HG03095 (cell line): ENCODE measurements around the gene ARHGAP45.
A peak's percentile ranks its signal among the peaks of the same experiment; 100 is the strongest.

ENCODE experiments used
- ATAC-seq: cut with Tn5 transposase; IDR thresholded peaks from one replicate; pipeline ENCODE4 v1.9.1; 2021; ENCODE audit warnings: moderate library complexity; ENCODE audit not compliant: unreplicated experiment

ARHGAP45 gene

DNA sequence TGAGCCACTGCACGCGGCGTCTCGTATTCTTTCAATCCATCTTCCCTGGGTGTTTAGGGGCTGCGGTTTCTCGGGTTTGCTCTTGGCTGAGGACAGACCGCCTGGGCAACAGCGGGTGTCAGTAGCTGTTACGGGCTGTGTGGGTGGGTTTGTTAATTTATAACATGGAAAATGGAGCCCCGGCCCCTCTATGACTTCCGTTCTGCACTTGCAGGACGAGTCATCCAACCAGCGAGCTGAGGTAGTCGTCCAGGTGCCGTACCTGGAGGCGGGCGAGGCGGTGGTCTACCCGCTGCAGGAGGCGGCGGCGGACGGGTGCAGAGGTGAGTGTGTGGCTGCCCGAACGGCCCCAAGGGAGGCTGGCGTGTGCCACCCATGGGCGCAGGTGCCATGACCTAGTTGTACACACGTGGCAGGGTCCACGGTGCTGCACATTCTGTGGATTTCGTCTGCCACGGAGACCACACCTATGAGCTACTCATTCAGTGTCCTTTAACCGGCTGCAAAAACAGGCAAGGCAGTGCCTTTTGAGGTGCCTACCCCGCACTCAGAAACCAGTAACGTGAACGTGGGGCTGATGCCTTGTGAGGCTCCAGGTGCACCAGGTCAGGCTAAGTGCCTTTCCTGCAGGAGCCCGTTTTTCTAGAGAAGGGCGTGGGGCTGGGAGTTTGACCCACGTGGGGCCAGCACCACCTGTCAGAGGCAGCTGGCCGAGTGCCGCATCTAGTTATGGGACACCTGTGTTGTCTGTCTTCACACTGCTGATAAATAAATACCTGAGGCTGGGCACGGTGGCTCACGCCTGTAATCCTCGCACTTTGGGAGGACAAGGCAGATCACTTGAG is 17.3 kb downstream of the ARHGAP45 start:
- ATAC-seq, result no peak

- no peak for ATAC-seq
These were observed 18.2 kb downstream of the ARHGAP45 start for GRCh38 chr19:1085053-1085658.

- ATAC-seq, result no peak
These were observed 18.9 kb downstream of the ARHGAP45 start for GRCh38 chr19:1085676-1086442.

GRCh38 chr19:1086613-1087012 is 19.6 kb downstream of the ARHGAP45 start:
- ATAC-seq, result no peak

DNA sequence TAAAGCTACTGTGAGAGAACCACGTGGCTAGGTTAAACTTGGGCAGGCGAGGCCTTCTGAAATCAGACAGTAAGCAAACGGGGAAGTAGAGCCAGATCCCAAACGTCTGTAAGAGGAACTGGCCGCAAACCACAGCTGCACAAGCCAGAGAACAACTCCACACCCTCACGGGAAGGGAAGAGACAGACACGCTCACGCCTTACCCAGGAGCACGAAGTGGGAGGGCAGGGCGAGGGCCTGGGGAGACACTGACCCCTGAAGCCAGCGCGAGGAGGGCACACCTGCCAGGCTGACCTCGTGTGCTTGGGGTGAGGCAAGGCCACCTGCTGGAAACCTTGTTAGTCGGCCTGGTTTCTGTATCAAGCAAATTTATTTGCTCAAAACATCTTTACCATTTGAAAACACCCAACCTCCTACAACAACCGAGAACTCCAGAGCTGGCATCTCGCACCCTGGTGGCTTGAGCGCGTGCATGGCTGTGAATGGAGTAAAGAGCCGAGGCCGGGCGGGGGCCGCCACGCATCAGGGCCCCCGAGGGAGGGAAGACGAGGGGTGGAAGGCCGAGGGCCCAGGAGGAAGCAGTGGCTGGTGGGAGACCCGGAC is 20.9 kb downstream of the ARHGAP45 start:
- ATAC-seq, result no peak

DNA sequence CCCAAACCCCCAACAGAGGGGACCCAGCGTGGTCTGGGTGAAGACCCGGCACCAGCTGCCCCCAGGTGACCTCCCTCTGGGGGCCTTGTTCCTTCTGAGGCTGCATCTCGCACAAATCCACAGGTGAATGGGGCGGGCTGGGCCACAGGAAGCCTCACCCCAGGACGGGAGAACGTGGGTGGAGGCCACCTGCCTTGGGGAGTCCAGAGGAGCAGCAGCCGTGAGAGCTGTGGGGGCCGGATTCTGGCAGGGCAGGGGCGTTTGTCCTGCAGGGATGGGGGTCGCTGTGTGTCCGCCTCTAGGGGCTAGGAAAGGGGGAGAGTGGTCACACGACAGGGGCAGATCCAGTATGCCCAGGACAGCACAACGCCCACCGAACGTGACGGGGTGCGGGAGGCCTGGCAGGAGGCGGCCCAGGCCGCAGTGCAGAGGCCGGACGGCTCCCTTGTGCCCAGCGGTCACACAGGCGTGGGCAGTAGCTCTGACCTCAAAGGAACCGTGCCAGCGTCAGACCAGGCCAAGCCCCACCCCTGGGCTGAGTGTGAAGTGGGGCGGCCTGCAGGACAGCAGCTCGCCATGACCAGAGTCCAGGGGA is 21.5 kb downstream of the ARHGAP45 start:
- no peak for ATAC-seq

GRCh38 chr19:1089126-1089771 is 22.3 kb downstream of the ARHGAP45 start:
- ATAC-seq, result no peak

GRCh38 chr19:1089891-1090290 is 22.9 kb downstream of the ARHGAP45 start:
- ATAC-seq, result no peak

GRCh38 chr19:1090731-1091543 is 24.0 kb downstream of the ARHGAP45 start:
- ATAC-seq, result no peak

GRCh38 chr19:1091544-1092175 is 24.7 kb downstream of the ARHGAP45 start:
- no peak for ATAC-seq

- no peak for ATAC-seq
These were observed 26.4 kb downstream of the ARHGAP45 start for GRCh38 chr19:1093330-1093729.

DNA sequence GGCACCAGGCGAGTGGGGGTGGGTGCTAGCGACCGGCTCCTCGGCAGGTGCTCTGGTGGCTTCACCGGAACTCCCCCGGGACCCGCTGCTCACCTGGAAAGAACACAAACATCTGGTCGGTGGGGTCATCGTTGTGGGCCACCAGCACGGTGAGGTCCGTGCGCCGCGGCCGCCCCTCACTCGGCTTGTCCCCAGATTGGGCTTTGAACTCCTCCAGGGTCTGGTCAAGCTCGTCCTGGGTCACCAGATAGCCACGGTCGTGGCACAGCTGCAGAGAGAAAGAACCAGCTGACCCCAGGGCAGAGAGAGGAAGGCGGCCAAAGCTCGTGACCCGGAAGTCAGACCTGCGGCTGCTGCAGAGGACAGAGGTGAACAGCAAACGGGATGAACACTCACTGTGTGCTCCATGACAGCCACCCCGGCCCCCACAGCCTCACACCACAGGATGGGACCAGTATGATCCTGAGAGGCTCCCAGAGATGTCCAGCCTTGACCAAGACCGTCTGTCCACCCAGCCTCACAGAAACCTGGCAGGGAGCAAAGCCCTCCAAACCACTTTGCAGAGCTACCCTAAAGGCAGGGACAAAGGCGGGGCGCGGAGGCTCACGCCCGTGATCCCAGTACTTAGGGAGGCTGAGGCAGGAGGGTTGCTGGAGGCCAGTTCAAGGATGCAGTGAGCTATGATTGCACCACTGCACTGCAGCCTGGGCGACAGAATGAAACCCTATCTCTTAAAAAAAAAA is 27.0 kb downstream of the ARHGAP45 start:
- ATAC-seq, result no peak

- ATAC-seq, result no peak
These were observed 27.6 kb downstream of the ARHGAP45 start for GRCh38 chr19:1094655-1094977.

- peak; percentile 62 for ATAC-seq
These were observed 28.2 kb downstream of the ARHGAP45 start, which contains the start of gene POLR2E for GRCh38 chr19:1094978-1095701. TSS of gene POLR2E (minus strand) at chr19:1095375. CDS start at chr19:1095315, 60 bp downstream.

- no peak for ATAC-seq
These were observed 30.8 kb downstream of the ARHGAP45 start for GRCh38 chr19:1097810-1098176.

GRCh38 chr19:1098177-1099051 is 31.4 kb downstream of the ARHGAP45 start:
- no peak for ATAC-seq

DNA sequence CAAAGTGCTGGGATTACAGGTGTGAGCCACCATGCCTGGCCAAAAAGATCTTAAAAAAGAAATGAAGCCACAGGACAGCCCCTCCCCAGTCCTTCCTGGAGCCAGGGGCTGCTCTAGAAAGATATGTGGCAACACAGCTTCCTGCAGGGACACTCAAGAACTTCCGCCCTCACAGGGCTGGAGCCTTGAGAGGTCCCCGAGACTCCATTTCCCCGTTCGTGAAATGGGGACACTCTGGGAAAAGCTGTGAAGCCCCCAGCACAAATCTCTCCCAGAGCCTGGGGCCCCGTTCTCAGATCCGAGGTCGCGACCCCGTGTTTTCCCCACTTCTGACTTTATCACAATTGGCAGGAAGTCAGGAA is 34.4 kb downstream of the ARHGAP45 start:
- no peak for ATAC-seq
